Left lobe of liver (tissue), 2 donors: ENCODE data around the gene BBS1. TPM values are rescaled to one million over a fixed set of nuclear protein-coding genes. Genes with fewer than 3 reads are reported as not detected.

Experiments
- ATAC-seq: fragments of 200-7000 bp; cut with Tn5 transposase; one replicate; pipeline ENCODE4 v1.9.1; 2020; ENCODE audit warnings: mild to moderate bottlenecking, moderate library complexity
- DNase-seq: peaks from one replicate; pipeline ENCODE4 v3.0.0-alpha.2; 2020; ENCODE audit warnings: low spot score
- total RNA-seq: library from RNA; stranded (reverse); gene quantifications from one replicate; pipeline ENCODE4 v1.2.1, GENCODE V29; 2021
- donor health status: DM: no; HTN: no; CAD: no; lungs with moderate emphysema.
- donor health status: DM: no; HTN: yes; CAD: no.

The BBS1 gene
- total RNA-seq, 1 donor from 2014 or later, result 11.6 TPM

- no peak for DNase-seq
- ATAC-seq, result no peak
Measured at GRCh38 chr11:66476841-66477251, 33.6 kb upstream of the BBS1 start.

DNA sequence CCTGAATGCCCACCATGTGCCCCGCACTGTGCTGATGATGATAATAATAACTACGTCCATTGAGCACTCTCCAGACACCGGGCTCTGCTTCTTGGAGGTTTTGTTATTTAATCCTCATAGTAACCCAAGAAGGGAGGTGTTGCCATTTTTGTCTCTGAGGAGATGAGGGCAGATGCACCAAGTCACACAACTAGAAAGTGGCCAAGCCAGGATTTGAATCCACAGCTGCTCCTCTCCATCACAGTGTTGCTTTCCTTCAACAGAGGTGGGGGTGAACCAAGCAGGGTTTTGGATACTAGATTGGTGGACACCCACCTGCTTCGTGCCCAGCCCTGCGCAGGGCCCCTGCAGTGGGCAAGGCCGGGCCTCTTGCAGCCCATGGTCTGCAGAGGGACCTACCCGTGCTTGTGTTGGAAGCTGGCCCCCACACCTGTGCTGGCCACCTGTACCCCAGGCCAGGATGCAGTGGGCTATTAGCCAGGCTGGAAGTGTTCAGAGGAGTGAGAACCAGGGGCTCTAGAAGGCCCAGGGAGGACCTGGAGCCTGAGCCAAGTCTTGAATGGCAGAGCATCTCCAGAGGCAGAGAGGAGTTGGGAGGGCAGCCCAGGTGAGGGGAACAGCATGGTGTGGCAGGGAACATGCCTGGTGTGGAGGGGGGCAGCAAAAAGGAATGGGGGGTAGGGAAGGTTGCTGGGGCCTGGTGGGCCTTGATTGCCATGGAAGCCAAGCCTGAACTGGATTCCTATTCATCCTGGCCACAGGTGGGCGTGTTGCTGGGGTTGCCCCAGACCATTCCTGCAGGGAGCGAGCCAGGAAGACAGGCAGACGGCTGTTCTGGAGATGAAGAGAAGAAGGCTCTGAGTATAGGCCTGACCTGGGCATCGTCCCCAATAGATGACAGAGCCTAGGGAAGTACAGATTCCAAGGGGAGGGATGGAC, 32.9 kb upstream of the BBS1 start:
- ATAC-seq (no peak), DNase-seq (no peak)

- ATAC-seq, result no peak
- DNase-seq, result no peak
Measured at GRCh38 chr11:66478729-66479393, 31.6 kb upstream of the BBS1 start.

- DNase-seq (no peak), ATAC-seq (peak; percentile 67)
Measured at GRCh38 chr11:66479394-66480116, 30.9 kb upstream of the BBS1 start.

DNA sequence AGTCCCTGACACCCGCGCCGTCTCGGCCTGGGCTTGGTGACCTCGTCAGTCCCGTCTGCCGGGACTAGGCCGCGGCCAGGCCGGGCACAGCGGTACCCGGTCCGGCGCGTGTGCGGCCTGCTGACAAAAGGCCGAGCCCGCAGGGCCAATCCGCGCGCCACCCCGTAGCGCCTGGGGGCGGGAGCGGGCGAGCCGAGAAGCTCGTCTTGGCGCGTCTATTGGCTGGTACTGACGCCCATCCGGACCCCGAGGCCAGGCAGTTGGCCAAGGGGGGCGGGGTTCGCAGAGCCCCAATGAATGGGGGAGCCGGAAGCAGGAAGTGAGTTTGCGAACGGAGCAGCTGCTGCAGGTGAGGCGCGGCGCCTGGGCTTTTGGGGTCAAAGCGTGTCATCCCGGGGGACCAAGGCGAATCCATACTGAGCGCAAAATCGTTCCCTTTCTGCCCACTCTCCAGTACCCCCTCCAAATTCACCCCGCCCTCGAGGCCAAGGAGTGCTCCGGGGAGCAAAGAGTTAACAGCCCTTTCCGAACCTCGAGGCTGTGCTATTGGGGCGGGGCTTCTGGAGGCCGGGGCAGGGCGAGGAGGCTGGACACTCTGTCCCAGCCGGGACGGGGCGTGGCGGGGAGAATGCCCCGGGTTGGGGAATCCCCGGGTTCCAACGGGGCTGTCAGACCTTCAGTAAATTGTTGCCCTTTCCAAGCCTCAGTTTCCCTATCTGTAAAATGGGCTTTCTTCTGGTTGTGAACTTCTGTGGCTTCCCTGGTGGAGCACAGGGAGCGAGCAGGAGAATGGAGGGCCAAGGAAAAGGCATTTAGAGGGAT, 30.1 kb upstream of the BBS1 start, which contains the start of gene DPP3:
Gene DPP3, plus strand, starts transcription at position 318 of the 822 bp plus-strand sequence. CDS start 1,767 bp downstream, outside the sequence.
- DNase-seq, result peak; percentile 99
- ATAC-seq, result peak; percentile 90

GRCh38 chr11:66484806-66485380, 25.5 kb upstream of the BBS1 start:
- no peak for DNase-seq

DNA sequence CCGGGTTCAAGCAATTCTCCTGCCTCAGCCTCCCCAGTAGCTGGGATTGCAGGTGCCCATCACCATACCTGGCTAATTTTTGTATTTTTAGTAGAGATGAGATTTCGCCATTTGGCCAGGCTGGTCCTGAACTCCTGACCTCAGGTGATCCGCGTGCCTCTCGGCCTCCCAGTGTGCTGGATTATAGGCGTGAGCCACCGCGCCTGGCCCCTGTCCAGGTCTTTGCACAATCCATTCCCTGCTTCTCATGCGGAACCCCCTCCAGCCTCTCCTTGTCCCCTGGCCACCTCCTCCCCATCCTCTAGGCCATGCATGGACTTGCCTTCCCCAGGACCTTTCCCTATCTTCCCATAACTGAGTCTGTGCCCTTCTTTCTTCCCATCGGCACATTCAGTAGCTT, 21.5 kb upstream of the BBS1 start:
- no peak for ATAC-seq
- no peak for DNase-seq

More at GRCh38 chr11:66484806-66485380, 25.5 kb upstream of the BBS1 start:
- ATAC-seq, result no peak

GRCh38 chr11:66489636-66490035, 20.8 kb upstream of the BBS1 start:
- ATAC-seq, result no peak
- no peak for DNase-seq

GRCh38 chr11:66491315-66491935, 19.0 kb upstream of the BBS1 start:
- DNase-seq (no peak), ATAC-seq (no peak)

DNA sequence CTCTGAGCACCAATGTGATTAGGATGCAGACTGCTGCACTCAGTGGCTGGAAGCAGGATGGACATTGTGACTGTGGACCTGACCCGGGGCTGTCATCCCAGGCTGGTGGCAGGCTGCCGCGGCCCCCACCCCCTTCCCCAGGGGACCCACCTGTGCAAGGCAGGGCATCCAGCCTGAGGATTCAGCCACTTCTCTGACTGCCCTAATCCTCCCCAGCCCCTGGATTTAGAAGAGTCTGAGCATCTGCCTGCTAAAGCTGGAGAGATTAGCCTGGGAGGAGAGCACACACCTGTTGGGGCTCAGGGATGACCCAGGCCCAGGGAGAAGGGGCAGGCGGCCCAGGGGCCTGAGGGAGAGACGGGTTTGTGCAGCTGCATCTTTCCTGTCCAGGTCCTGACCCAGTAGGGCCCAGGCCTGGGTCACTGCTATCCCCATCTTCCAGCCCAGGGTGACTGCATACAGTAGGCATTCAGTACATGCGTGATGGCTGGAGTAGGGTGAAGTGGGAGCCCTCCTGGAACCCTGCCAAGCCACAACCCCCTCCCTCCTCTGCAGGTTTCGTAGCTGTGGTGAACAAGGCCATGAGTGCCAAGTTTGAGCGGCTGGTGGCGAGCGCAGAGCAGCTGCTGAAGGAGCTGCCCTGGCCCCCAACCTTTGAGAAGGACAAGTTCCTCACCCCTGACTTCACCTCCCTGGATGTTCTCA, 18.1 kb upstream of the BBS1 start:
- no peak for ATAC-seq
- DNase-seq, result no peak

GRCh38 chr11:66493130-66493529, 17.3 kb upstream of the BBS1 start:
- peak; percentile 50 for ATAC-seq
- no peak for DNase-seq

- ATAC-seq (no peak), DNase-seq (no peak)
Measured at GRCh38 chr11:66494458-66494857, 16.0 kb upstream of the BBS1 start.

DNA sequence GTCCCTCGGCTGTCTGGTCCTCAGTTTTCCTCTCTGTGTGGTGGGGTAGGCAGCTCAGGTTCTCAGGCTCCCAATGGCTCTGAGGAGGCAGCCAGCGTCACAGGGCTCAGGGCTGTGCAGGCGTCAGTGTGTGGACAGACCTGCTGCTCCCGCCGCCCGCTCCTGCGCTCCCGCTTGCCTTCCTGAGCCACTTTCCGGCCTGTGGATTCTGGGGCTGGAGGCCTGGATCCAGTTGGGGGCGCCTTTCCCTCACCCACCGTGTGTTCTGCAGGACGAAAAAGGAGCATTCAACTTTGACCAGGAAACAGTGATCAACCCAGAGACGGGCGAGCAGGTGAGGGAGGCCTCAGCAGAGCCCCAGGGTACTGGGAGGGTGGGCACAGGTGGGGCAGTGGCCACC, 15.5 kb upstream of the BBS1 start:
- no peak for ATAC-seq
- DNase-seq, result no peak

- DNase-seq (no peak), ATAC-seq (no peak)
Measured at GRCh38 chr11:66495401-66495854, 15.0 kb upstream of the BBS1 start.

DNA sequence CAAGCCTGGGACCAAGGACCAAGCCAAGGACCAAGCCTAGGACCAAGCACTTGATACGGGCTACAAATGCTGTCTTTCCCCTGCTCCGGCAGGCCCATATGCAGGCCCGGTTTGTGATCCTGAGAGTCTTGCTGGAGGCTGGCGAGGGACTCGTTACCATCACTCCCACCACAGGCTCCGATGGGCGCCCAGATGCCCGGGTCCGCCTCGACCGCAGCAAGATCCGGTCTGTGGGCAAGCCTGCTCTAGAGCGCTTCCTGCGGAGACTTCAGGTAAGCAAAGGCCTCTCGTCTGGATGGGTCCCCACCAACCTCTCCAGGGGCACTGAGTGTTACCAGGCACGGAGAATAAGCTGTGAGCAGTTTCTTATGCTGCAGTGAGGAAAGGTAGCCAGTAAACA, 13.2 kb upstream of the BBS1 start:
- ATAC-seq (no peak), DNase-seq (no peak)

GRCh38 chr11:66498506-66498905, 11.9 kb upstream of the BBS1 start:
- ATAC-seq, result no peak

DNA sequence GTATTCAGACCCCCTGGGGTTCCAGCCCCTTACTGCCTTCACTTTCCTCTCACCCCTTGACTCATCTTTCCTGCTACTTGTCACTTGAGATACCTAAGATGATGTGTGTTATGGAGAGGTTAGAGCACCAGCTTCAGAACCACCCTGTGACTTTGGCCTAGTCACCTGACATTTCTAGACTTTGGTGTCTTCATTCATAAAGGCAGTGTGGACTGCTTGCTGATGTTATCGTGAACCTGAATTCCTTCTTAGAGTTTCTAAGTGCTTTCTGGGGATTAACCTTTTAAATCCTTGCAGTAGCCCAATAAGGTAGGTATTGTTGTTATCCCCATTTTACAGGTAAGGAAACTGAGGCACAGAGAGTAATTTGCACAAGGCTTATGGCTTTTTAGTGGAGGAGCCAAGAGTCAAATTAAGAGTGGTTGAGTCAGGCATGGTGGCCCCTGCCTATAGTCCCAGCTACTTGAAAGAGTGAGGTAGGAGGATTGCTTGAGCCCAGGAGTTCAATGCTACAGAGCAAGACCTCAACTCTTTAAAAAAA, 5.1 kb upstream of the BBS1 start:
- DNase-seq, result no peak
- no peak for ATAC-seq

More at GRCh38 chr11:66498506-66498905, 11.9 kb upstream of the BBS1 start:
- no peak for DNase-seq

DNA sequence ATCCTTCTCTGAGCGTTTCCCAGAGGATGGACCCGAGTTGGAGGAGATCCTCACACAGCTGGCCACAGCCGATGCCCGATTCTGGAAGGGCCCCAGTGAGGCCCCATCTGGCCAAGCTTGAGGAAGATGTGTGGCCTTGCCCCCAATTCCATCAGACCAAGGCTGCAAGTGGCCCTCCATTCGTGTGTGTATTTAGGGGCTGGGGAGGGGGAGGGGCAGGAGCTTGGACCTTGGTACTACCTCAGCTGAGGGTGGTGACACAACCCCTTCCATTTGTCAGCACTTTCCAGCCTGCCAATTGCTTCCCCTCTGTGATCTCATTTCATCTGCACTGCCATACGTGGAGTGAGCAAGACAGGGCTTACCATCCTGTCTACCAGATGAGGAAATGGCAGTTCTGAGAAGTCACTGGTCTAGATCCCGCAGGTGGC, 1.3 kb upstream of the BBS1 start:
- DNase-seq, result no peak
- ATAC-seq, result no peak

GRCh38 chr11:66510990-66511339, 530 bp downstream of the BBS1 start:
- ATAC-seq (peak; percentile 30), DNase-seq (no peak)
